ENCODE results near the gene SLIT1.

GRCh38 chr10:96987842-96988175 lies 197.9 kb downstream of the SLIT1 start:
- no peak for TF ChIP-seq EZH2 (IDR thresholded peaks at IDR 0.05; ENCODE audit: low read length)
- no peak for TF ChIP-seq CTCF (optimal IDR thresholded peaks at IDR 0.05 in 1 of 3, IDR thresholded peaks at IDR 0.05 in 1 of 3, conservative IDR thresholded peaks at IDR 0.05 in 1 of 3; ENCODE audit: extremely low read depth in 1 of 3, insufficient read depth in 2 of 3, low read length in 3 of 3)

All from keratinocyte (primary cell).